Sigmoid colon (tissue), 4 donors: ENCODE measurements around the gene TMOD1.

Source experiments
- POLR2A ChIP-seq, 2 donors: fragments of 450-650 bp; IDR thresholded peaks; one replicate each; pipeline ENCODE4 v1.6.1; 2016; ENCODE audit warnings: antibody characterized with exemption in 2 of 2, mild to moderate bottlenecking in 2 of 2, moderate library complexity in 2 of 2
- POLR2AphosphoS5 ChIP-seq, 4 donors: sonication (generic); formaldehyde crosslinking; IDR thresholded peaks; one replicate each; pipeline ENCODE4 v1.6.1; 2017; ENCODE audit warnings: antibody characterized with exemption in 4 of 4

DNA sequence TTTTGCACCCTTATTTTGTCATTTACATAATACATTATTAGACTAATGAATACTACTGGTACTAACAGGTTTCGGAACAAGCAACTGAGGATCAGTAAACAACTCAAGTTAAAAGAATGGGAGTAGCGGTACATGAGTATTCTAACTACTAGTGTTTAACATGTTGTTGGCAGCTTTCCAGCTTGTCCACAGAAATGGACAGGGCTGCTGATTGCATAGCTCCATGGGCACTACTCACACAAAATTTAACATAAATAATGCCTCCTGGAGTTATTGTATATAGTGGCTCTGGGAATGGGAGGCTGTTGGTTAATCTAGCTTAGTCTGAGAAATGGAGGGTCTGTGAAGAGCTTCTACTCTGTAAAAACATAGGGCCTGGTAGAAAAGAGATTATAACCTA lies 138.9 kb downstream of the TMOD1 start:
- TF ChIP-seq POLR2A (IDR thresholded peaks at IDR 0.05): no peak
- TF ChIP-seq POLR2AphosphoS5 (IDR thresholded peaks at IDR 0.05): no peak
